Sigmoid colon (tissue), 7 donors: ENCODE data around the gene ASPG. TPM values are rescaled to one million over a fixed set of nuclear protein-coding genes. Genes with fewer than 3 reads are reported as not detected.

Source experiments
- DNase-seq: peaks from one replicate; pipeline ENCODE4 v3.0.0-alpha.2; 2019
- H3K27ac ChIP-seq, 4 donors: fragments of 200-600 bp; sonication (generic); one replicate each; pipeline ENCODE4 v1.5.1; 2016 to 2019; ENCODE audit warnings: mild to moderate bottlenecking in 1 of 4
- H3K27me3 ChIP-seq, 3 donors: fragments of 200-600 bp; sonication (generic); one replicate each; pipeline ENCODE4 v1.5.1; 2019; ENCODE audit warnings: mild to moderate bottlenecking in 1 of 3
- H3K36me3 ChIP-seq, 4 donors: fragments of 200-600 bp; sonication (generic); one replicate each; pipeline ENCODE4 v1.5.1; 2016 to 2019
- H3K4me1 ChIP-seq, 4 donors: fragments of 200-600 bp; sonication (generic); one replicate each; pipeline ENCODE4 v1.5.1; 2017 to 2019
- H3K4me3 ChIP-seq, 4 donors: fragments of 200-600 bp; sonication (generic); one replicate each; pipeline ENCODE4 v1.5.1; 2017 to 2019; ENCODE audit warnings: mild to moderate bottlenecking in 2 of 4, moderate library complexity in 1 of 4
- H3K9me3 ChIP-seq, 4 donors: fragments of 200-600 bp in 3 of 4; sonication (generic) in 3 of 4; one replicate each; pipeline versions ENCODE4 v1.5.1 to v1.6.1; 2013 to 2019
- CTCF ChIP-seq, 4 experiments: fragments of 450-650 bp in 3 of 4; fragments of 200-600 bp in 1 of 4; IDR thresholded peaks; one replicate each; pipeline ENCODE4 v1.5.1; 2016 to 2019; ENCODE audit warnings: antibody characterized with exemption in 4 of 4, mild to moderate bottlenecking in 3 of 4, moderate library complexity in 2 of 4
- EP300 ChIP-seq, 4 donors: sonication (generic); formaldehyde crosslinking; IDR thresholded peaks; one replicate each; pipeline ENCODE4 v1.6.1; 2017; ENCODE audit warnings: antibody characterized with exemption in 4 of 4
- POLR2A ChIP-seq, 2 donors: fragments of 450-650 bp; IDR thresholded peaks; one replicate each; pipeline ENCODE4 v1.6.1; 2016; ENCODE audit warnings: antibody characterized with exemption in 2 of 2, mild to moderate bottlenecking in 2 of 2, moderate library complexity in 2 of 2
- POLR2AphosphoS5 ChIP-seq, 4 donors: sonication (generic); formaldehyde crosslinking; IDR thresholded peaks; one replicate each; pipeline ENCODE4 v1.6.1; 2017; ENCODE audit warnings: antibody characterized with exemption in 4 of 4
- WGBS, 2 donors: extraction: QIAGEN DNeasy Blood & Tissue Kit; methylation state at CpG; one replicate each; pipeline ENCODE4 v1.1.7; 2013; 5-methylcytosine and 5-hydroxymethylcytosine counted together
- intact Hi-C: fragments of 100-400 bp; cut with DNase I; formaldehyde crosslinking; loops from one replicate; pipeline ENCODE4 v1.15.1; 2023
- polyA plus RNA-seq, 3 donors: library from polyadenylated mRNA; stranded (reverse); fragments of 200-250 nt; gene quantifications; one replicate each; pipeline ENCODE4 v1.2.3, GENCODE V29; 2013
- total RNA-seq, 4 donors: library from RNA; depleted of rRNA; stranded (reverse); fragments of >200 nt; gene quantifications; one replicate each; pipeline ENCODE4 v1.1.0, GENCODE V29; 2016
- donor health status: healthy with polysubstance abuse.
- donor health status: Bipolar disorder and iron deficiency.
- donor health status: healthy.

Gene ASPG
- total and polyA plus RNA-seq, 7 donors = 0.14 to 24.6 (median 3.5) TPM; not detected in 1

- Histone ChIP-seq H3K27ac (no peak overlapping the region), H3K27me3 (peaks cover 0 to 5% (median 0%) of the 10 kb centered on the region in 3 donors), H3K4me1 (no peaks in the 10 kb centered on the region), H3K36me3 (no peaks in the 10 kb centered on the region), H3K4me3 (no peak overlapping the region), H3K9me3 (peaks cover 0 to 6% (median 1%) of the 10 kb centered on the region in 4 donors)
- intact Hi-C loops = no loop called here
- TF ChIP-seq POLR2AphosphoS5 (IDR thresholded peaks at IDR 0.05) = no peak
- 96% methylated on average over 1 of the region's 1 CpG for WGBS, 2 donors
- no peak for DNase-seq
Measured at GRCh38 chr14:104062281-104062680, 23.2 kb upstream of the ASPG start.

GRCh38 chr14:104064003-104064402 is 21.5 kb upstream of the ASPG start:
- 27 to 81% methylated on average over 10 of the region's 10 CpGs for WGBS, 2 donors
- no peak for DNase-seq

GRCh38 chr14:104066279-104066678 is 19.2 kb upstream of the ASPG start:
- no peaks in the 10 kb centered on the region for H3K36me3 ChIP-seq
- no peak overlapping the region for H3K4me3 ChIP-seq
- intact Hi-C loops = no loop called here
- H3K27ac ChIP-seq = no peak overlapping the region
- no peak for DNase-seq
- no peaks in the 10 kb centered on the region for H3K4me1 ChIP-seq
- 88 to 89% methylated on average over 5 of the region's 5 CpGs for WGBS, 2 donors
- H3K9me3 ChIP-seq = peaks cover 0 to 6% (median 3%) of the 10 kb centered on the region in 4 donors
- TF ChIP-seq POLR2A (IDR thresholded peaks at IDR 0.05) = no peak
- no peak for TF ChIP-seq EP300 (IDR thresholded peaks at IDR 0.05)
- TF ChIP-seq CTCF (IDR thresholded peaks at IDR 0.05) = no peak
- TF ChIP-seq POLR2AphosphoS5 (IDR thresholded peaks at IDR 0.05) = no peak
- H3K27me3 ChIP-seq = peaks cover 0 to 11% (median 0%) of the 10 kb centered on the region in 3 donors

More at GRCh38 chr14:104064003-104064402, 21.5 kb upstream of the ASPG start:
- Histone ChIP-seq H3K4me1 (no peaks in the 10 kb centered on the region), H3K27me3 (peaks cover 0 to 5% (median 0%) of the 10 kb centered on the region in 3 donors), H3K36me3 (no peaks in the 10 kb centered on the region), H3K4me3 (no peak overlapping the region), H3K27ac (no peak overlapping the region), H3K9me3 (peaks cover 0 to 6% (median 3%) of the 10 kb centered on the region in 4 donors)
- no peak for TF ChIP-seq CTCF (IDR thresholded peaks at IDR 0.05)
- no peak for TF ChIP-seq EP300 (IDR thresholded peaks at IDR 0.05)
- intact Hi-C loops = no loop called here

- no peaks in the 10 kb centered on the region for H3K4me1 ChIP-seq
Measured at GRCh38 chr14:104066719-104067295, 18.7 kb upstream of the ASPG start.

GRCh38 chr14:104069541-104069940 is 16.0 kb upstream of the ASPG start:
- Histone ChIP-seq H3K9me3 (peaks cover 0 to 9% (median 5%) of the 10 kb centered on the region in 4 donors), H3K36me3 (no peaks in the 10 kb centered on the region), H3K27ac (no peak overlapping the region), H3K4me3 (no peak overlapping the region), H3K27me3 (peaks cover 0 to 16% (median 0%) of the 10 kb centered on the region in 3 donors), H3K4me1 (no peaks in the 10 kb centered on the region)
- no peak for DNase-seq
- 87 to 89% methylated on average over 7 of the region's 7 CpGs for WGBS, 2 donors
- TF ChIP-seq POLR2AphosphoS5 (IDR thresholded peaks at IDR 0.05) = no peak
- no peak for TF ChIP-seq CTCF (IDR thresholded peaks at IDR 0.05)
- TF ChIP-seq POLR2A (IDR thresholded peaks at IDR 0.05) = no peak
- no peak for TF ChIP-seq EP300 (IDR thresholded peaks at IDR 0.05)
- intact Hi-C loops = no loop called here

More at GRCh38 chr14:104066719-104067295, 18.7 kb upstream of the ASPG start:
- no peak overlapping the region for H3K27ac ChIP-seq
- intact Hi-C loops = no loop called here
- no peak overlapping the region for H3K4me3 ChIP-seq
- peaks cover 0 to 6% (median 3%) of the 10 kb centered on the region in 4 donors for H3K9me3 ChIP-seq
- peaks cover 0 to 11% (median 0%) of the 10 kb centered on the region in 3 donors for H3K27me3 ChIP-seq
- H3K36me3 ChIP-seq = no peaks in the 10 kb centered on the region
- no peak for DNase-seq
- WGBS, 2 donors = 73 to 81% methylated on average over 4 of the region's 4 CpGs
- TF ChIP-seq POLR2AphosphoS5 (IDR thresholded peaks at IDR 0.05) = no peak
- no peak for TF ChIP-seq EP300 (IDR thresholded peaks at IDR 0.05)

- no peak for DNase-seq
- no peaks in the 10 kb centered on the region for H3K36me3 ChIP-seq
- no peak overlapping the region for H3K27ac ChIP-seq
- no peaks in the 10 kb centered on the region for H3K4me1 ChIP-seq
- peaks cover 0 to 4% (median 2%) of the 10 kb centered on the region in 4 donors for H3K9me3 ChIP-seq
- TF ChIP-seq POLR2A (IDR thresholded peaks at IDR 0.05) = no peak
- TF ChIP-seq POLR2AphosphoS5 (IDR thresholded peaks at IDR 0.05) = no peak
- TF ChIP-seq CTCF (IDR thresholded peaks at IDR 0.05) = no peak
- TF ChIP-seq EP300 (IDR thresholded peaks at IDR 0.05) = no peak
- 69 to 70% methylated on average over 3 of the region's 3 CpGs for WGBS, 2 donors
- peaks cover 0 to 11% (median 0%) of the 10 kb centered on the region in 3 donors for H3K27me3 ChIP-seq
- no peak overlapping the region for H3K4me3 ChIP-seq
- intact Hi-C loops = no loop called here
Measured at GRCh38 chr14:104072586-104072985, 12.9 kb upstream of the ASPG start.
